Smooth muscle cell (in vitro differentiated cells): Measurements from ENCODE around the gene SLC66A3. TPM values are rescaled to one million over a fixed set of nuclear protein-coding genes. Genes with fewer than 3 reads are reported as not detected.

Experiments
- DNase-seq: peaks from one replicate; lab custom pipeline; 2025; ENCODE audit not compliant: unreplicated experiment; lab: John Stamatoyannopoulos, UW
- H2AFZ ChIP-seq: fragments of 200-600 bp; sonication (generic); 2 replicates; pipeline ENCODE4 v1.6.0; 2016; ENCODE audit warnings: antibody characterized with exemption, low read depth, mild to moderate bottlenecking
- H3F3A ChIP-seq: fragments of 200-600 bp; sonication (generic); 2 replicates; pipeline ENCODE4 v1.6.0; 2017; ENCODE audit warnings: antibody characterized with exemption, low read depth
- H3K27ac ChIP-seq: fragments of 200-600 bp; sonication (generic); 2 replicates; pipeline ENCODE4 v1.5.1; 2016; ENCODE audit warnings: low read depth, mild to moderate bottlenecking
- H3K27me3 ChIP-seq: fragments of 200-600 bp; sonication (generic); 2 replicates; pipeline ENCODE4 v1.6.1; 2016; ENCODE audit warnings: low read depth, mild to moderate bottlenecking
- H3K36me3 ChIP-seq: fragments of 200-600 bp; sonication (generic); 2 replicates; pipeline ENCODE4 v1.5.1; 2016; ENCODE audit warnings: low read depth
- H3K4me1 ChIP-seq: fragments of 200-600 bp; sonication (generic); 2 replicates; pipeline ENCODE4 v1.5.1; 2016; ENCODE audit warnings: low read depth
- H3K4me2 ChIP-seq: fragments of 200-600 bp; sonication (generic); 2 replicates; pipeline ENCODE4 v1.6.0; 2016; ENCODE audit warnings: mild to moderate bottlenecking
- H3K4me3 ChIP-seq: fragments of 200-600 bp; sonication (generic); 2 replicates; pipeline ENCODE4 v1.5.1; 2016; ENCODE audit warnings: mild to moderate bottlenecking
- H3K79me2 ChIP-seq: fragments of 200-600 bp; sonication (generic); 2 replicates; pipeline ENCODE4 v1.6.0; 2016; ENCODE audit warnings: low read depth, mild to moderate bottlenecking
- H3K9ac ChIP-seq: fragments of 200-600 bp; sonication (generic); 2 replicates; pipeline ENCODE4 v1.6.0; 2016; ENCODE audit warnings: low read depth
- H3K9me3 ChIP-seq: fragments of 200-600 bp; sonication (generic); replicated peaks from 2 replicates; pipeline ENCODE4 v1.5.1; 2016; ENCODE audit warnings: low read depth
- H4K20me1 ChIP-seq: fragments of 200-600 bp; sonication (generic); 2 replicates; pipeline ENCODE4 v1.6.0; 2016; ENCODE audit warnings: low read depth
- WGBS: methylation state at CpG from one replicate; pipeline ENCODE4 v1.1.7; 2016; ENCODE audit warnings: low lambda C conversion rate; 5-methylcytosine and 5-hydroxymethylcytosine counted together
- polyA plus RNA-seq: library from polyadenylated mRNA; unstranded; fragments of >200 nt; fragmentation: Nextera tagmentation; extraction: Ambion mirVana; gene quantifications from 2 replicates; pipeline ENCODE4 v1.2.1, GENCODE V29; 2016
- total RNA-seq: library from RNA; depleted of rRNA; stranded (reverse); fragments of >200 nt; gene quantifications from 2 replicates; pipeline ENCODE4 v1.2.3, GENCODE V29; 2014
- TF ChIP-seq, protein P1 (sequence below): fragments of 200-600 bp; sonication (generic); IDR thresholded peaks from 2 replicates; pipeline ENCODE4 v1.5.1; 2017; ENCODE audit warnings: borderline replicate concordance, mild to moderate bottlenecking, antibody characterized with exemption; ENCODE audit not compliant: insufficient read depth, poor library complexity, severe bottlenecking

Gene SLC66A3
- total and polyA plus RNA-seq, 2 experiments from 2014 or later, result 33.5 to 37.2 TPM

DNA sequence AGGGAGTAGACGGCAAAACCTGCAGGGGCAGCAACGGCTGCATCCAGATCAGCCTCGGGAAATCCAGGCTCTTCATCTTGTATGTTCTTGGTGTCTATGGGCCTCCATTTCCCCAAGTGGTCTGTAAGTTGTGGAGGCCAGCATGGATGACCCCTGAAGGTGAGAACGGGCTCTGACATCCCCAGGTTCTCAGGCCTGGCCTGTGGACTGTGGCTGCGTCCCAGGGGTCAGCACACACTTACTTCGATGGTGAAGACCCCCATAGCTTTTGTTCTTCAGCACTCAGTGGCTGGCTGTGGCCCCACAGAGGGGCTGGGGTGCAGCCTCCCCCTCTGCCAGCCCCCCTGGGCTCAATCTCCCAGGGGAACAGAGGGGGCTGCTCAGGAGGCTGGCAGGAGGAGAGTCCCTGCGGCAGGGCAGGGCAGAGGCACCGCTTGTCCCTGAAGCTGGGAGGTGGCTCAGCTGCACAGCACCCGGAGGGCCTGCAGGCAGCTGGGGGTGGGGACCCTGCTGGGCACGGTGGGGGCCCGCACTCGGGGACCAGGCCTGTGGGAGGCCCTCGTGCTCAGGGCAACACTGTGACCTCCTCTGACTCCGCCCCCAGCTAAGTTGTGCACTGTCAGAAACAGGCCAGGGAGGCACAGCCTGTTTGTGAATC is 3.8 kb downstream of the SLC66A3 start:
- Histone ChIP-seq H3K27me3 (no peaks in the 10 kb centered on the region), H3K36me3 (no peaks in the 10 kb centered on the region), H3K27ac (no peak overlapping the region), H4K20me1 (no peaks in the 10 kb centered on the region), H2AFZ (no peak overlapping the region), H3K79me2 (no peaks in the 10 kb centered on the region), H3K4me1 (no peaks in the 10 kb centered on the region), H3F3A (peaks cover 6% of the 10 kb centered on the region), H3K9ac (no peak overlapping the region), H3K4me3 (no peak overlapping the region), H3K4me2 (no peak overlapping the region), H3K9me3 (no peaks in the 10 kb centered on the region)
- no peak for DNase-seq
- TF ChIP-seq, protein P1, sequence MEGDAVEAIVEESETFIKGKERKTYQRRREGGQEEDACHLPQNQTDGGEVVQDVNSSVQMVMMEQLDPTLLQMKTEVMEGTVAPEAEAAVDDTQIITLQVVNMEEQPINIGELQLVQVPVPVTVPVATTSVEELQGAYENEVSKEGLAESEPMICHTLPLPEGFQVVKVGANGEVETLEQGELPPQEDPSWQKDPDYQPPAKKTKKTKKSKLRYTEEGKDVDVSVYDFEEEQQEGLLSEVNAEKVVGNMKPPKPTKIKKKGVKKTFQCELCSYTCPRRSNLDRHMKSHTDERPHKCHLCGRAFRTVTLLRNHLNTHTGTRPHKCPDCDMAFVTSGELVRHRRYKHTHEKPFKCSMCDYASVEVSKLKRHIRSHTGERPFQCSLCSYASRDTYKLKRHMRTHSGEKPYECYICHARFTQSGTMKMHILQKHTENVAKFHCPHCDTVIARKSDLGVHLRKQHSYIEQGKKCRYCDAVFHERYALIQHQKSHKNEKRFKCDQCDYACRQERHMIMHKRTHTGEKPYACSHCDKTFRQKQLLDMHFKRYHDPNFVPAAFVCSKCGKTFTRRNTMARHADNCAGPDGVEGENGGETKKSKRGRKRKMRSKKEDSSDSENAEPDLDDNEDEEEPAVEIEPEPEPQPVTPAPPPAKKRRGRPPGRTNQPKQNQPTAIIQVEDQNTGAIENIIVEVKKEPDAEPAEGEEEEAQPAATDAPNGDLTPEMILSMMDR, result no peak
- 87% methylated on average over 8 of the region's 14 CpGs for WGBS

GRCh38 chr2:11159574-11160170 is 4.4 kb downstream of the SLC66A3 start:
- 96% methylated on average over 14 of the region's 14 CpGs for WGBS
- no peaks in the 10 kb centered on the region for H3K79me2 ChIP-seq
- no peak overlapping the region for H2AFZ ChIP-seq
- no peaks in the 10 kb centered on the region for H3K36me3 ChIP-seq
- TF ChIP-seq, protein P1, result no peak
- no peak overlapping the region for H3K4me2 ChIP-seq
- no peak overlapping the region for H3K27ac ChIP-seq
- H3K9ac ChIP-seq, result no peak overlapping the region
- peaks cover 1% of the 10 kb centered on the region for H3F3A ChIP-seq
- no peak for DNase-seq
- H3K4me3 ChIP-seq, result no peak overlapping the region
- H3K27me3 ChIP-seq, result no peaks in the 10 kb centered on the region
- H3K9me3 ChIP-seq, result no peaks in the 10 kb centered on the region
- no peaks in the 10 kb centered on the region for H4K20me1 ChIP-seq
- H3K4me1 ChIP-seq, result no peaks in the 10 kb centered on the region

- no peak for DNase-seq
- Histone ChIP-seq H3K4me3 (no peak overlapping the region), H3K36me3 (no peaks in the 10 kb centered on the region), H2AFZ (no peak overlapping the region), H3K9ac (no peak overlapping the region), H3K9me3 (no peaks in the 10 kb centered on the region), H3K27ac (no peak overlapping the region), H3K4me1 (no peaks in the 10 kb centered on the region), H3K27me3 (no peaks in the 10 kb centered on the region), H3K79me2 (no peaks in the 10 kb centered on the region), H3F3A (no peaks in the 10 kb centered on the region), H3K4me2 (no peak overlapping the region), H4K20me1 (no peaks in the 10 kb centered on the region)
- TF ChIP-seq, protein P1, result no peak
- 91% methylated on average over 13 of the region's 13 CpGs for WGBS
Observed at GRCh38 chr2:11160256-11160655, 5.0 kb downstream of the SLC66A3 start.
